Mesothelial cell of epicardium (in vitro differentiated cells): Measurements from ENCODE around the gene DIS3L. TPM values are rescaled to one million over a fixed set of nuclear protein-coding genes. Genes with fewer than 3 reads are reported as not detected.

Source experiments
- total RNA-seq: library from RNA; stranded (reverse); gene quantifications from 3 replicates; pipeline ENCODE4 v1.2.1, GENCODE V29; 2021

The DIS3L gene
- total RNA-seq, 1 donor from 2014 or later, result 34.7 TPM

Other genes starting within 250 kb of the DIS3L start
- gene MEGF11, start 39.8 kb upstream of the DIS3L start, total RNA-seq, result 1.2 to 3.7 TPM (median 1.5 TPM) in 3 replicates
- gene TIPIN, start 63.1 kb downstream of the DIS3L start, total RNA-seq, result 9.5 to 10.5 TPM (median 10.2 TPM) in 3 replicates
- 24.7 to 27.6 TPM (median 26.7 TPM) in 3 replicates for gene MAP2K1, start 93.3 kb downstream of the DIS3L start, total RNA-seq
- gene SNAPC5, start 204.2 kb downstream of the DIS3L start, total RNA-seq, result 18.5 to 21.7 TPM (median 18.9 TPM) in 3 replicates
- gene RPL4, start 211.3 kb downstream of the DIS3L start, total RNA-seq, result 2,828 to 2,958 TPM (median 2,943 TPM) in 3 replicates
- 14.0 to 16.5 TPM (median 14.1 TPM) in 3 replicates for gene ZWILCH, start 211.8 kb downstream of the DIS3L start, total RNA-seq